ENCODE results near the gene RRP1. TPM values are rescaled to one million over a fixed set of nuclear protein-coding genes. Genes with fewer than 3 reads are reported as not detected.

RRP1 gene
- total RNA-seq, 4 donors from 2014 or later, result 11.0 to 20.1 (median 18.7) TPM

- Histone ChIP-seq H3K4me1 (no peaks in the 10 kb centered on the region), H3K4me3 (replicated peaks in 1 of 3) (no peak overlapping the region), H3K9me3 (no peaks in the 10 kb centered on the region), H3K36me3 (peaks cover 53 to 67% of the 10 kb centered on the region in 2 donors), H3K27ac (no peak overlapping the region), H3K27me3 (no peaks in the 10 kb centered on the region)
- intact Hi-C loops (cut with DNase I), result no loop called here
- 85 to 88% methylated on average over 20 to 28 of the region's 28 CpGs for WGBS, 2 donors
- no peak for TF ChIP-seq POLR2A (IDR thresholded peaks at IDR 0.05)
- TF ChIP-seq, protein P1, sequence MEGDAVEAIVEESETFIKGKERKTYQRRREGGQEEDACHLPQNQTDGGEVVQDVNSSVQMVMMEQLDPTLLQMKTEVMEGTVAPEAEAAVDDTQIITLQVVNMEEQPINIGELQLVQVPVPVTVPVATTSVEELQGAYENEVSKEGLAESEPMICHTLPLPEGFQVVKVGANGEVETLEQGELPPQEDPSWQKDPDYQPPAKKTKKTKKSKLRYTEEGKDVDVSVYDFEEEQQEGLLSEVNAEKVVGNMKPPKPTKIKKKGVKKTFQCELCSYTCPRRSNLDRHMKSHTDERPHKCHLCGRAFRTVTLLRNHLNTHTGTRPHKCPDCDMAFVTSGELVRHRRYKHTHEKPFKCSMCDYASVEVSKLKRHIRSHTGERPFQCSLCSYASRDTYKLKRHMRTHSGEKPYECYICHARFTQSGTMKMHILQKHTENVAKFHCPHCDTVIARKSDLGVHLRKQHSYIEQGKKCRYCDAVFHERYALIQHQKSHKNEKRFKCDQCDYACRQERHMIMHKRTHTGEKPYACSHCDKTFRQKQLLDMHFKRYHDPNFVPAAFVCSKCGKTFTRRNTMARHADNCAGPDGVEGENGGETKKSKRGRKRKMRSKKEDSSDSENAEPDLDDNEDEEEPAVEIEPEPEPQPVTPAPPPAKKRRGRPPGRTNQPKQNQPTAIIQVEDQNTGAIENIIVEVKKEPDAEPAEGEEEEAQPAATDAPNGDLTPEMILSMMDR (IDR thresholded peaks at IDR 0.05), result no peak
- DNase-seq, result no peak
These were observed 38.9 kb upstream of the RRP1 start for GRCh38 chr21:43750339-43751033.

DNA sequence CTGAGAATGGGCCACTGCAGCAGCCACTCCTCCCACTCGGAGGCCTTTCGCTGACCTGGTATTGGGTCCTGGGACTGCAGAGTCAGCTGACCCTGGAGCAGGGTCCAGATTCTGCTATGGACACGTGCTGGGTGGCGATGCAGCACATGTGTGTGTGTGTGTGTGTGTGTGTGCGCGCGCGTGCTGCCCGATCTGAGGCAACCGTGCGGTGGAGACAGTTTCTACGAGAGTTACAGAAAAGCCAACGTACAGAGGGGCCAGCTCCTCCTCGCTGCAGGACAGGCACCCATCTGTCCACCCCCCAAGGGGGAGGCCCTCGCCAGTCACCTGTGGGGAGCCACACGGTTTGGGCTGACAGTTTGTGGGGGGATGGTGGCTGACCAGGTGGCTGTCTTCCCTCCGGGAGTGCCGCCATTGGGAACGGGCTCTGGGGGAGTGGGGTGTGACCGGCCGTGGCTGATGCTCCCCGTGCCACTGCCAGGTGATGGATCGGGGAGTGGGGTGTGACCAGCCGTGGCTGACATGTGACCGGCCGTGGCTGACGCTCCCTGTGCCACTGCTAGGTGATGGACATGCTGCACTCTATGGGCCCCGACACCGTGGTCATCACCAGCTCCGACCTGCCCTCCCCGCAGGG lies 37.3 kb upstream of the RRP1 start:
- Histone ChIP-seq H3K36me3 (peaks cover 58 to 67% of the 10 kb centered on the region in 2 donors), H3K27me3 (no peaks in the 10 kb centered on the region), H3K27ac (no peak overlapping the region), H3K9me3 (no peaks in the 10 kb centered on the region), H3K4me3 (replicated peaks in 1 of 3) (no peak overlapping the region), H3K4me1 (no peaks in the 10 kb centered on the region)
- 94 to 95% methylated on average over 11 to 20 of the region's 31 CpGs for WGBS, 2 donors
- DNase-seq, result no peak
- no peak for TF ChIP-seq POLR2A (IDR thresholded peaks at IDR 0.05)
- intact Hi-C loops (cut with DNase I), result no loop called here

GRCh38 chr21:43752758-43753438 lies 36.5 kb upstream of the RRP1 start:
- no peak overlapping the region for H3K27ac ChIP-seq
- no peaks in the 10 kb centered on the region for H3K27me3 ChIP-seq
- WGBS, 2 donors, result 94 to 97% methylated on average over 22 to 26 of the region's 28 CpGs
- no peak for DNase-seq
- H3K4me1 ChIP-seq, result peaks cover 0 to 5% of the 10 kb centered on the region in 2 donors
- peaks cover 58 to 61% of the 10 kb centered on the region in 2 donors for H3K36me3 ChIP-seq
- TF ChIP-seq, protein P1 (IDR thresholded peaks at IDR 0.05), result no peak
- no peak for TF ChIP-seq POLR2A (IDR thresholded peaks at IDR 0.05)
- H3K9me3 ChIP-seq, result no peaks in the 10 kb centered on the region
- no peak overlapping the region for H3K4me3 ChIP-seq (replicated peaks in 1 of 3)
- intact Hi-C loops (cut with DNase I), result no loop called here

- Histone ChIP-seq H3K4me3 (replicated peaks in 1 of 3) (no peak overlapping the region), H3K27ac (no peak overlapping the region), H3K27me3 (no peaks in the 10 kb centered on the region), H3K4me1 (peaks cover 0 to 5% of the 10 kb centered on the region in 2 donors), H3K36me3 (peaks cover 58% of the 10 kb centered on the region in 2 donors), H3K9me3 (no peaks in the 10 kb centered on the region)
- intact Hi-C loops (cut with DNase I), result no loop called here
- no peak for TF ChIP-seq POLR2A (IDR thresholded peaks at IDR 0.05)
- TF ChIP-seq, protein P1 (IDR thresholded peaks at IDR 0.05), result no peak
- WGBS, 2 donors, result 94 to 95% methylated on average over 12 to 15 of the region's 16 CpGs
- no peak for DNase-seq
These were observed 36.0 kb upstream of the RRP1 start for GRCh38 chr21:43753439-43753799.

DNA sequence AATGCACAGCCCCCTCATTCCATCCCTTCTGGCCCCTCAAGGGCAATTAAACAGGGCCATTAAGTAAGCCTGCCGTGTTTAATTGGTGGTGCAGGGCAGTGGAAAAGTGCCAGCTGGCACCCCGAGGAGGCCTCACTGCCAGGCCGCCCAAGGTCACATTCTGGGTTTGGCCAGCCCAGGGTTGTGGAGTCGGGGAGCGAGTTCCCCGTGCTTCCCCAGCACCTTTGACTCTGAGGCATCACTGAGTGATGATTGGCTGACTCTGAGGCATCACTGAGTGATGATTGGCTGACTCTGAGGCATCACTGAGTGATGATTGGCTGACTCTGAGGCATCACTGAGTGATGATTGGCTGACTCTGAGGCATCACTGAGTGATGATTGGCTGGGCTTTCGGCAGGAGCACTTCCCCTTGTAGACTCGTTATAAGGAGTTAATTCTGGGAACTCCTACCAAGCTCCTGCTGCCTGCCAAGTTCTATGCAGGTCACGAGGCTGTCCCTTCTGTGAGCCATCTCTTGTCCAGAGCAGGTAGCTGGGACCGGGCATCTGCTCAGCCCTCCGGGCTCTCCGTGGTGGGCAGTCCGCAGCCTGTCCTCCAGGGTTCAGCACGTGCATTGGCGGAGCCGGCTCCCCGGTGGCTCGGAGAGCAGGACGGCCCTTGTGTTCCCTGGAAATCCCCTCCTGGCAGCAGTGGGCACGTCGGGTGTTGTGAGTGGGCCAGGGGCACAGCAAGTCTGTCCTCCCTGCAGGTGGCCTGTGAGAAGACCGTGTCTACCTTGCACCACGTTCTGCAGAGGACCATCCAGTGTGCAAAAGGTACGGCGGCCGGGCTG lies 34.2 kb upstream of the RRP1 start:
- intact Hi-C loops (cut with DNase I), result no loop called here
- no peak overlapping the region for H3K27ac ChIP-seq
- H3K4me1 ChIP-seq, result peaks cover 0 to 5% of the 10 kb centered on the region in 2 donors
- 84 to 93% methylated on average over 8 to 24 of the region's 26 CpGs for whole genome bisulfite sequencing, 2 donors
- DNase-seq, result no peak
- H3K36me3 ChIP-seq, result peaks cover 47 to 57% of the 10 kb centered on the region in 2 donors
- H3K9me3 ChIP-seq, result no peaks in the 10 kb centered on the region
- TF ChIP-seq, protein P1 (IDR thresholded peaks at IDR 0.05), result no peak
- no peak for TF ChIP-seq POLR2A (IDR thresholded peaks at IDR 0.05)
- no peaks in the 10 kb centered on the region for H3K27me3 ChIP-seq
- H3K4me3 ChIP-seq (replicated peaks in 1 of 3), result no peak overlapping the region
